ENCODE measurements around the gene USP48. TPM values are rescaled to one million over a fixed set of nuclear protein-coding genes. Genes with fewer than 3 reads are reported as not detected.

The USP48 gene
- total and polyA plus RNA-seq, 2 donors = 25.3 to 34.3 TPM

GRCh38 chr1:21725748-21726392, 57.1 kb downstream of the USP48 start:
- DNase-seq (ENCODE audit: low read depth in 6 of 9, low spot score in 9 of 9) = no peak
- H3K4me1 ChIP-seq (ENCODE audit: control insufficient read depth in 2 of 2, insufficient read depth in 2 of 2, low read length in 2 of 2) = no peaks in the 10 kb centered on the region
- H3K9me3 ChIP-seq (ENCODE audit: control insufficient read depth in 2 of 2, insufficient read depth in 1 of 2, low read length in 1 of 2) = no peaks in the 10 kb centered on the region
- 97% methylated on average over 1 of the region's 1 CpG for WGBS
- peaks cover 19 to 43% of the 10 kb centered on the region in 2 donors for H3K36me3 ChIP-seq (ENCODE audit: control insufficient read depth in 2 of 2, insufficient read depth in 2 of 2, low read length in 1 of 2)
- H3K27ac ChIP-seq (ENCODE audit: low read depth in 1 of 2, low read length in 1 of 2) = no peak overlapping the region
- H3K4me3 ChIP-seq (ENCODE audit: low read length in 2 of 2) = no peak overlapping the region
- H3K27me3 ChIP-seq (ENCODE audit: control insufficient read depth in 2 of 2, insufficient read depth in 1 of 2, low read length in 1 of 2) = no peaks in the 10 kb centered on the region

GRCh38 chr1:21724570-21724969, 58.4 kb downstream of the USP48 start:
- no peaks in the 10 kb centered on the region for H3K9me3 ChIP-seq (ENCODE audit: control insufficient read depth in 2 of 2, insufficient read depth in 1 of 2, low read length in 1 of 2)
- no peak overlapping the region for H3K4me3 ChIP-seq (ENCODE audit: low read length in 2 of 2)
- no peaks in the 10 kb centered on the region for H3K4me1 ChIP-seq (ENCODE audit: control insufficient read depth in 2 of 2, insufficient read depth in 2 of 2, low read length in 2 of 2)
- H3K36me3 ChIP-seq (ENCODE audit: control insufficient read depth in 2 of 2, insufficient read depth in 2 of 2, low read length in 1 of 2) = peaks cover 20 to 51% of the 10 kb centered on the region in 2 donors
- H3K27ac ChIP-seq (ENCODE audit: low read depth in 1 of 2, low read length in 1 of 2) = no peak overlapping the region
- no peaks in the 10 kb centered on the region for H3K27me3 ChIP-seq (ENCODE audit: control insufficient read depth in 2 of 2, insufficient read depth in 1 of 2, low read length in 1 of 2)
- DNase-seq (ENCODE audit: low read depth in 6 of 9, low spot score in 9 of 9) = no peak
- 98% methylated on average over 3 of the region's 3 CpGs for WGBS

- DNase-seq (ENCODE audit: low read depth in 6 of 9, low spot score in 9 of 9) = no peak
- Histone ChIP-seq H3K36me3 (ENCODE audit: control insufficient read depth in 2 of 2, insufficient read depth in 2 of 2, low read length in 1 of 2) (peaks cover 23 to 54% of the 10 kb centered on the region in 2 donors), H3K9me3 (ENCODE audit: control insufficient read depth in 2 of 2, insufficient read depth in 1 of 2, low read length in 1 of 2) (no peaks in the 10 kb centered on the region), H3K4me3 (ENCODE audit: low read length in 2 of 2) (no peak overlapping the region), H3K27ac (ENCODE audit: low read depth in 1 of 2, low read length in 1 of 2) (no peak overlapping the region), H3K27me3 (ENCODE audit: control insufficient read depth in 2 of 2, insufficient read depth in 1 of 2, low read length in 1 of 2) (no peaks in the 10 kb centered on the region), H3K4me1 (ENCODE audit: control insufficient read depth in 2 of 2, insufficient read depth in 2 of 2, low read length in 2 of 2) (no peaks in the 10 kb centered on the region)
- WGBS = 99% methylated on average over 4 of the region's 4 CpGs
These were observed 58.9 kb downstream of the USP48 start for GRCh38 chr1:21724098-21724497.

- peaks cover 26 to 50% of the 10 kb centered on the region in 2 donors for H3K36me3 ChIP-seq (ENCODE audit: control insufficient read depth in 2 of 2, insufficient read depth in 2 of 2, low read length in 1 of 2)
- WGBS = 85% methylated on average over 7 of the region's 7 CpGs
- H3K4me1 ChIP-seq (ENCODE audit: control insufficient read depth in 2 of 2, insufficient read depth in 2 of 2, low read length in 2 of 2) = no peaks in the 10 kb centered on the region
- DNase-seq (ENCODE audit: low read depth in 6 of 9, low spot score in 9 of 9) = no peak
- H3K27ac ChIP-seq (ENCODE audit: low read depth in 1 of 2, low read length in 1 of 2) = no peak overlapping the region
- no peaks in the 10 kb centered on the region for H3K27me3 ChIP-seq (ENCODE audit: control insufficient read depth in 2 of 2, insufficient read depth in 1 of 2, low read length in 1 of 2)
- H3K4me3 ChIP-seq (ENCODE audit: low read length in 2 of 2) = no peak overlapping the region
- no peaks in the 10 kb centered on the region for H3K9me3 ChIP-seq (ENCODE audit: control insufficient read depth in 2 of 2, insufficient read depth in 1 of 2, low read length in 1 of 2)
These were observed 61.5 kb downstream of the USP48 start for GRCh38 chr1:21721295-21721985.

- Histone ChIP-seq H3K4me3 (ENCODE audit: low read length in 2 of 2) (no peak overlapping the region), H3K9me3 (ENCODE audit: control insufficient read depth in 2 of 2, insufficient read depth in 1 of 2, low read length in 1 of 2) (no peaks in the 10 kb centered on the region), H3K27me3 (ENCODE audit: control insufficient read depth in 2 of 2, insufficient read depth in 1 of 2, low read length in 1 of 2) (no peaks in the 10 kb centered on the region), H3K36me3 (ENCODE audit: control insufficient read depth in 2 of 2, insufficient read depth in 2 of 2, low read length in 1 of 2) (peaks cover 45 to 59% of the 10 kb centered on the region in 2 donors), H3K4me1 (ENCODE audit: control insufficient read depth in 2 of 2, insufficient read depth in 2 of 2, low read length in 2 of 2) (no peaks in the 10 kb centered on the region), H3K27ac (ENCODE audit: low read depth in 1 of 2, low read length in 1 of 2) (no peak overlapping the region)
- no peak for DNase-seq (ENCODE audit: low read depth in 6 of 9, low spot score in 9 of 9)
- 85% methylated on average over 2 of the region's 2 CpGs for WGBS
These were observed 66.8 kb downstream of the USP48 start for GRCh38 chr1:21716169-21716568.

- DNase-seq (ENCODE audit: low read depth in 6 of 9, low spot score in 9 of 9) = no peak
- peaks cover 31 to 49% of the 10 kb centered on the region in 2 donors for H3K36me3 ChIP-seq (ENCODE audit: control insufficient read depth in 2 of 2, insufficient read depth in 2 of 2, low read length in 1 of 2)
- no peaks in the 10 kb centered on the region for H3K4me1 ChIP-seq (ENCODE audit: control insufficient read depth in 2 of 2, insufficient read depth in 2 of 2, low read length in 2 of 2)
- H3K27me3 ChIP-seq (ENCODE audit: control insufficient read depth in 2 of 2, insufficient read depth in 1 of 2, low read length in 1 of 2) = no peaks in the 10 kb centered on the region
- no peaks in the 10 kb centered on the region for H3K9me3 ChIP-seq (ENCODE audit: control insufficient read depth in 2 of 2, insufficient read depth in 1 of 2, low read length in 1 of 2)
- no peak overlapping the region for H3K4me3 ChIP-seq (ENCODE audit: low read length in 2 of 2)
- WGBS = 97% methylated on average over 4 of the region's 4 CpGs
- no peak overlapping the region for H3K27ac ChIP-seq (ENCODE audit: low read depth in 1 of 2, low read length in 1 of 2)
These were observed 75.1 kb downstream of the USP48 start for GRCh38 chr1:21707891-21708290.

GRCh38 chr1:21707086-21707840, 75.7 kb downstream of the USP48 start:
- Histone ChIP-seq H3K27ac (ENCODE audit: low read depth in 1 of 2, low read length in 1 of 2) (no peak overlapping the region), H3K4me1 (ENCODE audit: control insufficient read depth in 2 of 2, insufficient read depth in 2 of 2, low read length in 2 of 2) (no peaks in the 10 kb centered on the region), H3K4me3 (ENCODE audit: low read length in 2 of 2) (no peak overlapping the region), H3K9me3 (ENCODE audit: control insufficient read depth in 2 of 2, insufficient read depth in 1 of 2, low read length in 1 of 2) (no peaks in the 10 kb centered on the region), H3K36me3 (ENCODE audit: control insufficient read depth in 2 of 2, insufficient read depth in 2 of 2, low read length in 1 of 2) (peaks cover 35 to 56% of the 10 kb centered on the region in 2 donors), H3K27me3 (ENCODE audit: control insufficient read depth in 2 of 2, insufficient read depth in 1 of 2, low read length in 1 of 2) (no peaks in the 10 kb centered on the region)
- DNase-seq (ENCODE audit: low read depth in 6 of 9, low spot score in 9 of 9) = no peak
- WGBS = 96% methylated on average over 5 of the region's 5 CpGs

GRCh38 chr1:21706151-21706835, 76.7 kb downstream of the USP48 start:
- no peak overlapping the region for H3K27ac ChIP-seq (ENCODE audit: low read depth in 1 of 2, low read length in 1 of 2)
- peaks cover 31 to 56% of the 10 kb centered on the region in 2 donors for H3K36me3 ChIP-seq (ENCODE audit: control insufficient read depth in 2 of 2, insufficient read depth in 2 of 2, low read length in 1 of 2)
- H3K27me3 ChIP-seq (ENCODE audit: control insufficient read depth in 2 of 2, insufficient read depth in 1 of 2, low read length in 1 of 2) = no peaks in the 10 kb centered on the region
- H3K4me1 ChIP-seq (ENCODE audit: control insufficient read depth in 2 of 2, insufficient read depth in 2 of 2, low read length in 2 of 2) = no peaks in the 10 kb centered on the region
- no peak overlapping the region for H3K4me3 ChIP-seq (ENCODE audit: low read length in 2 of 2)
- no peak for DNase-seq (ENCODE audit: low read depth in 6 of 9, low spot score in 9 of 9)
- no peaks in the 10 kb centered on the region for H3K9me3 ChIP-seq (ENCODE audit: control insufficient read depth in 2 of 2, insufficient read depth in 1 of 2, low read length in 1 of 2)
- WGBS = 97% methylated on average over 8 of the region's 8 CpGs
